H1 (cell line): ENCODE data around the gene FYB2. TPM values are rescaled to one million over a fixed set of nuclear protein-coding genes. Genes with fewer than 3 reads are reported as not detected.

Experiments used
- CTCF ChIA-PET: fragments of 300-600 bp; sonication (Branson Sonifier 250); formaldehyde crosslinking; loops from one replicate; lab custom pipeline; 2021; ENCODE audit not compliant: partially characterized antibody; lab: Charles Lee
- POLR2A ChIA-PET: fragments of 300-600 bp; sonication (Branson Sonifier 250); formaldehyde crosslinking; loops from one replicate; lab custom pipeline; 2021; ENCODE audit warnings: inconsistent platforms; ENCODE audit not compliant: partially characterized antibody; lab: Charles Lee
- DNase-seq, 2 experiments: peaks; one replicate each; pipeline versions ENCODE4 v3.0.0 to v3.0.0-alpha.2; 2010 to 2022; ENCODE audit warnings: low spot score in 2 of 2, low read depth in 1 of 2, mixed read lengths in 1 of 2
- FAIRE-seq: peaks from 2 replicates; lab custom pipeline; 2011; peaks lifted over from hg19 to GRCh38; lab: Jason Lieb, UNC
- H2AFZ ChIP-seq: 2 replicates; pipeline ENCODE4 v1.8.1; 2012; ENCODE audit warnings: low read length, inconsistent platforms
- H2AK5ac ChIP-seq: 2 replicates; pipeline ENCODE4 v1.6.1; 2013; ENCODE audit warnings: low read depth, low read length
- H2BK120ac ChIP-seq: replicated peaks from 2 replicates; pipeline ENCODE3; 2013; ENCODE audit warnings: low read depth, low read length, inconsistent platforms
- H2BK12ac ChIP-seq: 2 replicates; pipeline ENCODE4 v1.6.1; 2013; ENCODE audit warnings: low read depth, low read length
- H2BK15ac ChIP-seq: 2 replicates; pipeline ENCODE4 v1.6.1; 2013; ENCODE audit warnings: low read length
- H2BK20ac ChIP-seq: 2 replicates; pipeline ENCODE4 v1.6.1; 2013; ENCODE audit warnings: low read length
- H2BK5ac ChIP-seq: 2 replicates; pipeline ENCODE4 v1.6.1; 2013; ENCODE audit warnings: low read depth, low read length
- H3K14ac ChIP-seq: 2 replicates; pipeline ENCODE4 v1.6.1; 2013; ENCODE audit warnings: inconsistent platforms; ENCODE audit not compliant: insufficient read length
- H3K18ac ChIP-seq: 2 replicates; pipeline ENCODE4 v1.6.1; 2013; ENCODE audit warnings: low read length; ENCODE audit errors: extremely low read depth
- H3K23ac ChIP-seq: 2 replicates; pipeline ENCODE4 v1.6.1; 2013; ENCODE audit warnings: inconsistent platforms; ENCODE audit not compliant: insufficient read length
- H3K23me2 ChIP-seq: 2 replicates; pipeline ENCODE4 v1.6.1; 2013; ENCODE audit warnings: low read depth, low read length
- H3K27ac ChIP-seq: 2 replicates; pipeline ENCODE4 v1.6.1; 2011; ENCODE audit warnings: low read depth, low read length, inconsistent platforms
- H3K27me3 ChIP-seq, 4 experiments: replicated peaks in 1 of 4; 1 replicate in 1 of 4; 2 replicates in 3 of 4; pipeline versions ENCODE4 v1.6.1 to v1.8.1; 2011 to 2013; ENCODE audit warnings: low read length in 3 of 4, mild to moderate bottlenecking in 3 of 4, inconsistent platforms in 2 of 4, mixed read lengths in 2 of 4, moderate library complexity in 1 of 4; ENCODE audit not compliant: control insufficient read depth in 3 of 4, insufficient read depth in 3 of 4; ENCODE audit errors: extremely low read depth in 1 of 4
- H3K36me3 ChIP-seq, 4 experiments: 2 replicates each; pipeline versions ENCODE4 v1.6.1 to v1.8.1; 2011 to 2013; ENCODE audit warnings: mild to moderate bottlenecking in 4 of 4, low read length in 3 of 4, moderate library complexity in 2 of 4, control low read depth in 1 of 4, inconsistent platforms in 1 of 4; ENCODE audit not compliant: insufficient read depth in 4 of 4, control insufficient read depth in 2 of 4
- H3K4ac ChIP-seq: replicated peaks from 2 replicates; pipeline ENCODE3; 2013; ENCODE audit warnings: low read length, low read depth, mixed read lengths, inconsistent platforms; ENCODE audit not compliant: insufficient read length
- H3K4me1 ChIP-seq, 4 experiments: replicated peaks in 1 of 4; 1 replicate in 1 of 4; 2 replicates in 3 of 4; pipeline versions ENCODE4 v1.6.1 to v1.8.1; 2011 to 2013; ENCODE audit warnings: low read length in 3 of 4, inconsistent platforms in 2 of 4, mixed read lengths in 1 of 4; ENCODE audit not compliant: insufficient read depth in 4 of 4, control insufficient read depth in 3 of 4
- H3K4me2 ChIP-seq, 2 experiments: 2 replicates each; pipeline versions ENCODE4 v1.6.1 to v1.8.1; 2011 to 2013; ENCODE audit warnings: low read depth in 2 of 2, low read length in 2 of 2, control low read depth in 1 of 2, inconsistent platforms in 1 of 2, mild to moderate bottlenecking in 1 of 2; ENCODE audit not compliant: insufficient read depth in 1 of 2
- H3K4me3 ChIP-seq, 4 experiments: fragments of 200-600, 300-600 bp in 1 of 4; sonication (generic), shearing (Covaris generic), sonication (Bioruptor Twin) in 1 of 4; 2 replicates each; pipeline versions ENCODE4 v1.5.1 to v1.8.1; 2011 to 2016; ENCODE audit warnings: low read length in 4 of 4, low read depth in 3 of 4, control low read depth in 2 of 4, inconsistent platforms in 2 of 4, mild to moderate bottlenecking in 2 of 4, mixed read lengths in 1 of 4, moderate library complexity in 1 of 4; ENCODE audit not compliant: insufficient read depth in 2 of 4; ENCODE audit errors: extremely low read depth in 1 of 4
- H3K56ac ChIP-seq: replicated peaks from 2 replicates; pipeline ENCODE3; 2013; ENCODE audit warnings: low read depth, mild to moderate bottlenecking, mixed read lengths, low read length, inconsistent platforms; ENCODE audit not compliant: insufficient read length
- H3K79me1 ChIP-seq: 2 replicates; pipeline ENCODE4 v1.6.1; 2013; ENCODE audit warnings: low read depth, low read length, control low read depth
- H3K79me2 ChIP-seq, 2 experiments: 2 replicates each; pipeline versions ENCODE4 v1.6.1 to v1.8.1; 2012 to 2013; ENCODE audit warnings: low read length in 2 of 2, mild to moderate bottlenecking in 2 of 2, inconsistent platforms in 1 of 2; ENCODE audit not compliant: insufficient read depth in 2 of 2, control insufficient read depth in 1 of 2
- H3K9ac ChIP-seq, 4 experiments: replicated peaks in 1 of 4; 1 replicate in 1 of 4; 2 replicates in 3 of 4; pipeline versions ENCODE4 v1.6.1 to v1.8.1; 2011 to 2013; ENCODE audit warnings: low read depth in 3 of 4, low read length in 3 of 4, control low read depth in 2 of 4, mild to moderate bottlenecking in 2 of 4, moderate library complexity in 2 of 4, inconsistent platforms in 1 of 4; ENCODE audit errors: extremely low read depth in 1 of 4
- H3K9me3 ChIP-seq, 2 experiments: 2 replicates each; pipeline versions ENCODE4 v1.6.1 to v1.8.1; 2012 to 2013; ENCODE audit warnings: mild to moderate bottlenecking in 2 of 2, moderate library complexity in 2 of 2, control low read depth in 1 of 2, inconsistent platforms in 1 of 2, low read depth in 1 of 2, low read length in 1 of 2, mixed read lengths in 1 of 2; ENCODE audit not compliant: insufficient read depth in 2 of 2
- H4K20me1 ChIP-seq, 2 experiments: replicated peaks in 1 of 2; 2 replicates each; pipeline versions ENCODE3 to v1.8.1; 2011 to 2013; ENCODE audit warnings: inconsistent platforms in 2 of 2, low read length in 2 of 2, mild to moderate bottlenecking in 1 of 2; ENCODE audit not compliant: insufficient read depth in 2 of 2, control insufficient read depth in 1 of 2
- H4K5ac ChIP-seq: 2 replicates; pipeline ENCODE4 v1.6.1; 2013; ENCODE audit warnings: low read length, low read depth, mixed read lengths, inconsistent platforms; ENCODE audit not compliant: insufficient read length
- H4K8ac ChIP-seq: 2 replicates; pipeline ENCODE4 v1.8.0; 2013; ENCODE audit warnings: mild to moderate bottlenecking, moderate library complexity, low read length, inconsistent platforms; ENCODE audit not compliant: insufficient read depth; ENCODE audit errors: extremely low read depth
- H4K91ac ChIP-seq: replicated peaks from 2 replicates; pipeline ENCODE3; 2013; ENCODE audit warnings: low read length, mixed read lengths, inconsistent platforms; ENCODE audit not compliant: insufficient read length
- SAP30 ChIP-seq: fragments of 300-600 bp; sonication (generic); IDR thresholded peaks from 2 replicates; pipeline ENCODE4 v1.7.1; 2012; ENCODE audit warnings: low read length, moderate library complexity, mild to moderate bottlenecking, inconsistent platforms; ENCODE audit not compliant: insufficient read depth, insufficient replicate concordance
- WGBS, 2 experiments: shearing (Covaris generic) in 1 of 2; methylation state at CpG; one replicate each; pipeline versions ENCODE4 v1.1.6 to v1.1.7; 2013 to 2015; ENCODE audit warnings: low lambda C conversion rate in 2 of 2, mixed read lengths in 2 of 2, inconsistent platforms in 1 of 2, low coverage in 1 of 2, missing lambda C conversion rate in 1 of 2; ENCODE audit not compliant: insufficient replicate concordance in 2 of 2, insufficient coverage in 1 of 2, insufficient read length in 1 of 2; ENCODE audit errors: extremely low coverage in 1 of 2, missing lambda C conversion rate in 1 of 2; 5-methylcytosine and 5-hydroxymethylcytosine counted together
- polyA plus RNA-seq, 7 experiments: library from polyadenylated mRNA; depleted of rRNA in 3 of 7; stranded (reverse) in 5 of 7; unstranded in 2 of 7; fragments of >200 nt in 5 of 7; fragments of 200-250 nt in 2 of 7; gene quantifications; 1 replicate in 5 of 7; 2 replicates in 1 of 7; 4 replicates in 1 of 7; pipeline versions ENCODE4 v1.2.1 to v1.2.3, GENCODE V29; 2011 to 2013; ENCODE audit warnings: missing spikeins in 2 of 7, mixed read lengths in 2 of 7
- total RNA-seq: library from RNA; stranded (reverse); fragmentation: NEBNext Ultra II Directional; extraction: Animal tissue kit (Norgen Biotek cat#: 25700); gene quantifications from 2 replicates; pipeline ENCODE4 v1.2.1, GENCODE V29; 2021
- TF ChIP-seq, protein P1 (sequence below): IDR thresholded peaks from 2 replicates; pipeline ENCODE4 v1.6.1; 2012; ENCODE audit warnings: low read length, inconsistent platforms
- TF ChIP-seq, protein P2 (sequence below): IDR thresholded peaks from 2 replicates; pipeline ENCODE4 v1.6.1; 2012; ENCODE audit warnings: inconsistent platforms

FYB2 gene
- total and polyA plus RNA-seq, 2 of the 8 experiments (the other 6 are each of a cell fraction or from before 2014, with no cell fraction given), result 0.11 to 0.17 TPM

DNA sequence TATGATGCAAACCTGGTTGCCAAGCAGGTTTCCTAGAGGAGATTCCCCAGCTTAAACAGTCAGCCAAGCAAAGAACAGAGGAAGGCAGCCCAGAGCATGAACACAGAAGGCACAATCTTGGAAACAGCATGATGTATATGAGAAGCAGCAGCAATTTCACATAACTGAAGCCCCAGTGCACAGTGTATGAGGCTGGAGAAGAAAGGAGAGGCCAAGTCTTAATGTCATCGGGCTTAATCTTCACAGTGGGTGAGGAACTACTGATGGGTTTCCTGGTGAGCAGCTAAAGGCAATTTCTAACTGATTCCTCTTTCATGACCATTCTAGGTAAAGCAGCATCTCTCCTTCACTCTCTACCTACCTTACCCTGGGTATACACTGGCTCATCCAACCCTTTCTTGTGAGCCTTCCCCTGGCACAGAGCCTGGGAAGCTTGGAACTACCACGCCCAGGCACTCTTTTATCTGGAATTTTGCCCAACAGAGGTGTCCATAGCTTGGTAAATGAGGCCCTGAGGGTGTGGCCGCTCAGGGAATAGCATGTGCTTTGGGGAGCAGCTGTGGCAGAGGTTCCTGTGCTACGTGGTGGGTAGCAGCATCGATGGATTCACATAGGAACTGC, 22.0 kb downstream of the FYB2 start:
- H4K8ac ChIP-seq, result no peak overlapping the region
- H3K23ac ChIP-seq, result no peak overlapping the region
- no peak overlapping the region for H2BK5ac ChIP-seq
- no peak overlapping the region for H2AFZ ChIP-seq
- no peak overlapping the region for H2BK15ac ChIP-seq
- H3K79me2 ChIP-seq, result no peaks in the 10 kb centered on the region
- no peak overlapping the region for H4K5ac ChIP-seq
- no peak overlapping the region for H3K27ac ChIP-seq
- H3K9me3 ChIP-seq, result no peaks in the 10 kb centered on the region
- no peaks in the 10 kb centered on the region; the same call in 1 of the 2 replicates for H3K23me2 ChIP-seq
- H2AK5ac ChIP-seq, result no peak overlapping the region; the same call in 1 of the 2 replicates
- H2BK120ac ChIP-seq, result no peak overlapping the region
- peak overlapping the region; percentile 34; the same call in 1 of the 2 replicates for H2BK12ac ChIP-seq
- no peaks in the 10 kb centered on the region for H4K20me1 ChIP-seq
- H3K79me1 ChIP-seq, result no peaks in the 10 kb centered on the region
- no peak overlapping the region for H3K9ac ChIP-seq
- peaks cover 2 to 11% (median 5%) of the 10 kb centered on the region in 4 experiments; a peak in 4 of 7 replicates for H3K4me1 ChIP-seq
- POLR2A ChIA-PET, result interaction anchor here (1.2 kb wide), 1 partner anchor 10 kb away, joined by 3 read pairs; no protein-coding TSS in a partner anchor
- H3K56ac ChIP-seq, result no peak overlapping the region
- CTCF ChIA-PET, result interaction anchor here (0.7 to 3.0 kb wide), 7 partner anchors 9 to 933 kb away, joined by 3 to 11 read pairs (median 4); partner anchors contain the start of gene FYB2
- peak overlapping the region in 1 of 2 experiments; percentile 6; a peak in 1 of 4 replicates for H3K4me2 ChIP-seq
- H2BK20ac ChIP-seq, result no peak overlapping the region
- FAIRE-seq (no peak), DNase-seq (no peak)
- peaks cover 0 to 4% (median 0%) of the 10 kb centered on the region in 4 experiments; a peak in 2 of 7 replicates for H3K27me3 ChIP-seq
- H3K36me3 ChIP-seq, result no peaks in the 10 kb centered on the region
- no peak overlapping the region for H3K4ac ChIP-seq
- H3K4me3 ChIP-seq, result no peak overlapping the region
- TF ChIP-seq, protein P1, sequence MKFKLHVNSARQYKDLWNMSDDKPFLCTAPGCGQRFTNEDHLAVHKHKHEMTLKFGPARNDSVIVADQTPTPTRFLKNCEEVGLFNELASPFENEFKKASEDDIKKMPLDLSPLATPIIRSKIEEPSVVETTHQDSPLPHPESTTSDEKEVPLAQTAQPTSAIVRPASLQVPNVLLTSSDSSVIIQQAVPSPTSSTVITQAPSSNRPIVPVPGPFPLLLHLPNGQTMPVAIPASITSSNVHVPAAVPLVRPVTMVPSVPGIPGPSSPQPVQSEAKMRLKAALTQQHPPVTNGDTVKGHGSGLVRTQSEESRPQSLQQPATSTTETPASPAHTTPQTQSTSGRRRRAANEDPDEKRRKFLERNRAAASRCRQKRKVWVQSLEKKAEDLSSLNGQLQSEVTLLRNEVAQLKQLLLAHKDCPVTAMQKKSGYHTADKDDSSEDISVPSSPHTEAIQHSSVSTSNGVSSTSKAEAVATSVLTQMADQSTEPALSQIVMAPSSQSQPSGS, result no peak
- TF ChIP-seq SAP30, result no peak
- TF ChIP-seq, protein P2, sequence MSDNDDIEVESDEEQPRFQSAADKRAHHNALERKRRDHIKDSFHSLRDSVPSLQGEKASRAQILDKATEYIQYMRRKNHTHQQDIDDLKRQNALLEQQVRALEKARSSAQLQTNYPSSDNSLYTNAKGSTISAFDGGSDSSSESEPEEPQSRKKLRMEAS, result peak; percentile 36; the same call in 1 of the 2 replicates
- H3K18ac ChIP-seq, result no peak overlapping the region
- H4K91ac ChIP-seq, result no peak overlapping the region
- WGBS, 2 experiments, result 87% methylated on average over 5 of the region's 5 CpGs; no CpG with 5 or more reads in 1 of the 2 experiments
- no peak overlapping the region for H3K14ac ChIP-seq
